ENCODE data around the gene RNFT1. TPM values are rescaled to one million over a fixed set of nuclear protein-coding genes. Genes with fewer than 3 reads are reported as not detected.
"Not testable (repeated sequence)": the region's sequence is repeated elsewhere in the genome, so short reads cannot be mapped to it uniquely, and the experiment has no call there.

Gene RNFT1, protein sequence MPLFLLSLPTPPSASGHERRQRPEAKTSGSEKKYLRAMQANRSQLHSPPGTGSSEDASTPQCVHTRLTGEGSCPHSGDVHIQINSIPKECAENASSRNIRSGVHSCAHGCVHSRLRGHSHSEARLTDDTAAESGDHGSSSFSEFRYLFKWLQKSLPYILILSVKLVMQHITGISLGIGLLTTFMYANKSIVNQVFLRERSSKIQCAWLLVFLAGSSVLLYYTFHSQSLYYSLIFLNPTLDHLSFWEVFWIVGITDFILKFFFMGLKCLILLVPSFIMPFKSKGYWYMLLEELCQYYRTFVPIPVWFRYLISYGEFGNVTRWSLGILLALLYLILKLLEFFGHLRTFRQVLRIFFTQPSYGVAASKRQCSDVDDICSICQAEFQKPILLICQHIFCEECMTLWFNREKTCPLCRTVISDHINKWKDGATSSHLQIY
- 86.9 and 101 TPM in 2 replicates for polyA plus RNA-seq
- polyA minus RNA-seq: 31.8 and 34.3 TPM in 2 replicates

DNA sequence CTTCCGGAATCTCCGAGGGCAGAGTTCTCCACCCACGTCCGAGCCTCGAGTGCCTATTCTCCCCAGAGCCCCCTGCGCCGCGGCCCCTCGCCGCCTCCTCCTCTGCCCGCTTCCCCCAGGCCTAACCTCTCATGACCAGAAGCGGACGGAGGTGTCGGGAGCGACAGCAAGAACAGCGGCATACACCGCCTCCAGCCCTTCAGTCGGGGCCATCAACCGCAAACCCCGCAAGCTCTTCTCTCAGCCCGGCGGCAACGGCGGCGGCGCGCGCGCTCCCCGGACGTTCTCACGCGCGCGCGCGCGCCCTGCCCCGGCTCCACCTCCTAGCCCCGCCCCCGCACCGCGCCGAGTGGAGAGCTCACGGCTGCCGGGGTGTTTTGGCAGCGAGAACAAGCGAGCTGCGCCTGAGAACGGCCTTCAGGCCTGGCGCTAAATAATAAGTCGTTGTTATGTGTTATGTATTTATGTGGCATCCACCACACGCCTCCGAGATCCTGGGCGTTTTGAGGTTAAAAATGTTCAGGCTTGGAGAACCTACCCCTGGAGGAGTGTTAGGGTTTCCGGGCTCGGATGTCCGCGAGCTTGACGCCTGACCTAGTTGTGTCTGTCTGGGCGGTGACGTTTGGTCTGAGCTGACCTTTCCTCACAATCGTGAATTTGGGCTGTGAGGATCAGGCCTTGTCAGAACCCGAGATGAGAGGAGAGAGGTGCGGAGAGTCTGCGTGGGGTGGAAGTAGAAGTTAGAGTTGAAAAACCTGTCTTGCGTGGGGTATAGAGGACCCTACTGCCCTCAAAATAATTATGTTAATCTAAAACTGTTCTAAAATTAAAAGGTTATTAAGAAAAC lies at the start of gene RNFT1:
TSS of gene RNFT1 (minus strand) at position 259 of the 847 bp plus-strand sequence. CDS start at position 182, 77 bp downstream.
- Histone ChIP-seq H4K20me1 (ENCODE audit: insufficient read depth) (no peaks in the 10 kb centered on the region), H3K4me2 (ENCODE audit: low read length) (peak within 1 kb of the TSS; percentile 71), H3K79me2 (replicated peaks; ENCODE audit: insufficient read depth, low read length) (peaks cover 3% of the 10 kb centered on the region), H2AFZ (ENCODE audit: low read depth, low read length) (peak within 1 kb of the TSS; percentile 90), H3K36me3 (ENCODE audit: insufficient read depth, low read length) (no peaks in the 10 kb centered on the region), H3F3A (ENCODE audit: insufficient read depth, low read length, poor library complexity, severe bottlenecking) (no peaks in the 10 kb centered on the region), H3K9ac (ENCODE audit: low read length) (peak within 1 kb of the TSS; percentile 90), H3K27ac (ENCODE audit: low read length) (peak within 1 kb of the TSS; percentile 85), H3K4me3 (ENCODE audit: low read length) (peak within 1 kb of the TSS; percentile 94), H3K9me2 (ENCODE audit: insufficient read depth, low read length) (no peaks in the 10 kb centered on the region), H3K9me3 (ENCODE audit: low read length) (no peaks in the 10 kb centered on the region), H3K27me3 (ENCODE audit: insufficient read depth, low read depth, low read length) (no peaks in the 10 kb centered on the region)
- TF ChIP-seq SMC3 (conservative IDR thresholded peaks at IDR 0.05; ENCODE audit: poor library complexity): peak; percentile 54
- no peak for TF ChIP-seq EZH2 (IDR thresholded peaks at IDR 0.05; ENCODE audit: borderline replicate concordance, insufficient read depth, low read length, poor library complexity, severe bottlenecking)
- TF ChIP-seq RAD21 (conservative IDR thresholded peaks at IDR 0.05): peak; percentile 34
- TF ChIP-seq, protein P1, sequence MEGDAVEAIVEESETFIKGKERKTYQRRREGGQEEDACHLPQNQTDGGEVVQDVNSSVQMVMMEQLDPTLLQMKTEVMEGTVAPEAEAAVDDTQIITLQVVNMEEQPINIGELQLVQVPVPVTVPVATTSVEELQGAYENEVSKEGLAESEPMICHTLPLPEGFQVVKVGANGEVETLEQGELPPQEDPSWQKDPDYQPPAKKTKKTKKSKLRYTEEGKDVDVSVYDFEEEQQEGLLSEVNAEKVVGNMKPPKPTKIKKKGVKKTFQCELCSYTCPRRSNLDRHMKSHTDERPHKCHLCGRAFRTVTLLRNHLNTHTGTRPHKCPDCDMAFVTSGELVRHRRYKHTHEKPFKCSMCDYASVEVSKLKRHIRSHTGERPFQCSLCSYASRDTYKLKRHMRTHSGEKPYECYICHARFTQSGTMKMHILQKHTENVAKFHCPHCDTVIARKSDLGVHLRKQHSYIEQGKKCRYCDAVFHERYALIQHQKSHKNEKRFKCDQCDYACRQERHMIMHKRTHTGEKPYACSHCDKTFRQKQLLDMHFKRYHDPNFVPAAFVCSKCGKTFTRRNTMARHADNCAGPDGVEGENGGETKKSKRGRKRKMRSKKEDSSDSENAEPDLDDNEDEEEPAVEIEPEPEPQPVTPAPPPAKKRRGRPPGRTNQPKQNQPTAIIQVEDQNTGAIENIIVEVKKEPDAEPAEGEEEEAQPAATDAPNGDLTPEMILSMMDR (IDR thresholded peaks at IDR 0.05; ENCODE audit: poor library complexity, severe bottlenecking): no peak
- TF ChIP-seq POLR2AphosphoS5 (IDR thresholded peaks at IDR 0.05): peak; percentile 92
- peak; percentile 47 for TF ChIP-seq TAF1 (IDR thresholded peaks at IDR 0.05; ENCODE audit: low read depth)
- peak; percentile 21 for TF ChIP-seq EP300 (conservative IDR thresholded peaks at IDR 0.05; ENCODE audit: poor library complexity, severe bottlenecking)
- TF ChIP-seq, protein P2, sequence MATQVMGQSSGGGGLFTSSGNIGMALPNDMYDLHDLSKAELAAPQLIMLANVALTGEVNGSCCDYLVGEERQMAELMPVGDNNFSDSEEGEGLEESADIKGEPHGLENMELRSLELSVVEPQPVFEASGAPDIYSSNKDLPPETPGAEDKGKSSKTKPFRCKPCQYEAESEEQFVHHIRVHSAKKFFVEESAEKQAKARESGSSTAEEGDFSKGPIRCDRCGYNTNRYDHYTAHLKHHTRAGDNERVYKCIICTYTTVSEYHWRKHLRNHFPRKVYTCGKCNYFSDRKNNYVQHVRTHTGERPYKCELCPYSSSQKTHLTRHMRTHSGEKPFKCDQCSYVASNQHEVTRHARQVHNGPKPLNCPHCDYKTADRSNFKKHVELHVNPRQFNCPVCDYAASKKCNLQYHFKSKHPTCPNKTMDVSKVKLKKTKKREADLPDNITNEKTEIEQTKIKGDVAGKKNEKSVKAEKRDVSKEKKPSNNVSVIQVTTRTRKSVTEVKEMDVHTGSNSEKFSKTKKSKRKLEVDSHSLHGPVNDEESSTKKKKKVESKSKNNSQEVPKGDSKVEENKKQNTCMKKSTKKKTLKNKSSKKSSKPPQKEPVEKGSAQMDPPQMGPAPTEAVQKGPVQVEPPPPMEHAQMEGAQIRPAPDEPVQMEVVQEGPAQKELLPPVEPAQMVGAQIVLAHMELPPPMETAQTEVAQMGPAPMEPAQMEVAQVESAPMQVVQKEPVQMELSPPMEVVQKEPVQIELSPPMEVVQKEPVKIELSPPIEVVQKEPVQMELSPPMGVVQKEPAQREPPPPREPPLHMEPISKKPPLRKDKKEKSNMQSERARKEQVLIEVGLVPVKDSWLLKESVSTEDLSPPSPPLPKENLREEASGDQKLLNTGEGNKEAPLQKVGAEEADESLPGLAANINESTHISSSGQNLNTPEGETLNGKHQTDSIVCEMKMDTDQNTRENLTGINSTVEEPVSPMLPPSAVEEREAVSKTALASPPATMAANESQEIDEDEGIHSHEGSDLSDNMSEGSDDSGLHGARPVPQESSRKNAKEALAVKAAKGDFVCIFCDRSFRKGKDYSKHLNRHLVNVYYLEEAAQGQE (IDR thresholded peaks at IDR 0.05; ENCODE audit: borderline replicate concordance): peak; percentile 86
- TF ChIP-seq MXI1 (conservative IDR thresholded peaks at IDR 0.05; ENCODE audit: poor library complexity, severe bottlenecking): peak; percentile 65

DNA sequence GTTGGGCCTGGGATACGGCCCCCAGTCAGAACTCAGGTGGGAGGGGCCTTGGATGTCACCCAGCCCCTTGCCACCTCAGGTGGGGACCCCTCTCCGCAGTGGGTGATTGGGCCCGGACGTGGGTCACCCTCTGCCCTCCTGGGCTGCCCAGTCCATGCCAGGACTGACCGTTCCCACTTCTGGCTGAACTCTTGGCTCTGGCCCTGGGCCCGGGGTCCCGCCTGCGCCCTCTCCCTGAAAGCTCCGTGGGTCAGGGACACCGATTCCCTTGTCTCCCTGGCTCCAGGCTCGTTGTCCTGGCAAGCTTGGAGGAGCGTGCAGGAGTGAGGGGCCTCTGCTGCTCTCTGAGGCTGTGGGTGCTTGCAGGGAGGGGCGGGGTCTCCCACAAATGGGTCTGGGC lies 44.8 kb upstream of the RNFT1 start:
- H3K9me2 ChIP-seq (ENCODE audit: insufficient read depth, low read length); H3K36me3 ChIP-seq (ENCODE audit: insufficient read depth, low read length); H2AFZ ChIP-seq (ENCODE audit: low read depth, low read length); H3K79me2 ChIP-seq (replicated peaks; ENCODE audit: insufficient read depth, low read length); H3K4me2 ChIP-seq (ENCODE audit: low read length); H4K20me1 ChIP-seq (ENCODE audit: insufficient read depth); H3K27me3 ChIP-seq (ENCODE audit: insufficient read depth, low read depth, low read length); H3K9me3 ChIP-seq (ENCODE audit: low read length); H3K4me3 ChIP-seq (ENCODE audit: low read length); H3K27ac ChIP-seq (ENCODE audit: low read length); H3F3A ChIP-seq (ENCODE audit: insufficient read depth, low read length, poor library complexity, severe bottlenecking); H3K9ac ChIP-seq (ENCODE audit: low read length): not testable (repeated sequence)

DNA sequence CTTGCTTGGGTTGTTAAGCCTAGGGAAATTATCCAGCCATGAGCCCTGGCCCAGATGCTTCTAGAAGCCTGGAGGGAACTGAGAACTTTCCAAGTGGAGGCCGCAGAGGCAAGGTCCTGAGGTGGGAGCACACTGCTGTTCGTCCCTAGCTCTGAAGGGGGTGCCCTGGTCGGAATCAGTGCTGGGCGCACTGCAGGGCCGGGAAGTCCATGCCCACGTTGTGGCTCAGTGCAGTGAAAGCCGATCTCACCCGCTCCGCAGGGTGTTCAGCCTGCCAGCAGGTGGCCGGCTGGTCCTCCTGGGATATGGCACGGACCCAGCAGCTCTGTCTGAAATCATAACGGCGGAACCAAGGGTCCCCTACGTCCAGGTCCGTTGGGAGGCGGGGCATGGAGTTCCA lies 43.8 kb upstream of the RNFT1 start:
- H3K9me3 ChIP-seq (ENCODE audit: low read length); H3K36me3 ChIP-seq (ENCODE audit: insufficient read depth, low read length); H3K27ac ChIP-seq (ENCODE audit: low read length): not testable (repeated sequence)

More for the DNA sequence above, 43.8 kb upstream of the RNFT1 start:
- not testable (repeated sequence) for H3F3A ChIP-seq (ENCODE audit: insufficient read depth, low read length, poor library complexity, severe bottlenecking); H4K20me1 ChIP-seq (ENCODE audit: insufficient read depth); H3K27me3 ChIP-seq (ENCODE audit: insufficient read depth, low read depth, low read length); H3K4me2 ChIP-seq (ENCODE audit: low read length); H3K9ac ChIP-seq (ENCODE audit: low read length); H3K79me2 ChIP-seq (replicated peaks; ENCODE audit: insufficient read depth, low read length); H2AFZ ChIP-seq (ENCODE audit: low read depth, low read length); H3K9me2 ChIP-seq (ENCODE audit: insufficient read depth, low read length); H3K4me3 ChIP-seq (ENCODE audit: low read length)

All from neural cell (in vitro differentiated cells).